BE2C (cell line): ENCODE data around the gene GPC2.
A peak's percentile ranks its signal among the peaks of the same experiment; 100 is the strongest.

Experiments used
- DNase-seq: peaks from one replicate; pipeline ENCODE4 v3.0.0-alpha.2; 2020
- H3K27me3 ChIP-seq: fragments of 250-450 bp; sonication (Bioruptor Pico); 2 replicates; pipeline ENCODE4 v1.5.1; 2020; ENCODE audit warnings: mild to moderate bottlenecking
- H3K36me3 ChIP-seq: fragments of 250-450 bp; sonication (Bioruptor Pico); 2 replicates; pipeline ENCODE4 v1.5.1; 2020; ENCODE audit warnings: mild to moderate bottlenecking
- H3K4me1 ChIP-seq: fragments of 250-450 bp; sonication (Bioruptor Pico); 2 replicates; pipeline ENCODE4 v1.5.1; 2020
- H3K4me3 ChIP-seq: 2 replicates; pipeline ENCODE4 v1.5.1; 2011; ENCODE audit warnings: low read depth, low read length
- H3K9me3 ChIP-seq: fragments of 250-450 bp; sonication (Bioruptor Pico); 2 replicates; pipeline ENCODE4 v1.5.1; 2020
- TF ChIP-seq, protein P1 (sequence below): IDR thresholded peaks from 2 replicates; pipeline ENCODE4 v1.5.1; 2012; ENCODE audit warnings: mild to moderate bottlenecking, low read depth, low read length

Gene GPC2

DNA sequence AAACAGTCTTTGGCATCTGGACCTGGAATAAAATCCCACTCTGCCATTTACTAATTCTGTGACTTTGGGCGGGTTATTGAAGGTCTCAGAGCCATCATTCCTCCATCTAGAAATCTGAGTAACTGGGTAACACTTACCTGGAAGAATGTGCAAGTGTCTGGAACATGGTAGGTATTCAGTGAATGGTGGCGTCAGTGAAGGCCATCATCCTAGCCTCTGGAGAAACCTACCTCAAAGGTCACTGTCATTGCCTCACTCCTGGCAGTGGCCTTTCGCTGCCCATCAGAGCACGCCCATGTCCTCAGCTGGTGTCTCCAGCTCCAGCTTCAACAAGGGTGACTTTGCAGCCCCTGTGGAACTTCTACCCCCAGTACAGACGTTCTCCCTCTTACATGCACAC lies 13.3 kb downstream of the GPC2 start:
- Histone ChIP-seq H3K4me1 (peaks cover 5% of the 10 kb centered on the region), H3K9me3 (no peaks in the 10 kb centered on the region), H3K27me3 (peaks cover 21% of the 10 kb centered on the region), H3K36me3 (no peaks in the 10 kb centered on the region), H3K4me3 (no peak overlapping the region)
- DNase-seq, result no peak
- TF ChIP-seq, protein P1, sequence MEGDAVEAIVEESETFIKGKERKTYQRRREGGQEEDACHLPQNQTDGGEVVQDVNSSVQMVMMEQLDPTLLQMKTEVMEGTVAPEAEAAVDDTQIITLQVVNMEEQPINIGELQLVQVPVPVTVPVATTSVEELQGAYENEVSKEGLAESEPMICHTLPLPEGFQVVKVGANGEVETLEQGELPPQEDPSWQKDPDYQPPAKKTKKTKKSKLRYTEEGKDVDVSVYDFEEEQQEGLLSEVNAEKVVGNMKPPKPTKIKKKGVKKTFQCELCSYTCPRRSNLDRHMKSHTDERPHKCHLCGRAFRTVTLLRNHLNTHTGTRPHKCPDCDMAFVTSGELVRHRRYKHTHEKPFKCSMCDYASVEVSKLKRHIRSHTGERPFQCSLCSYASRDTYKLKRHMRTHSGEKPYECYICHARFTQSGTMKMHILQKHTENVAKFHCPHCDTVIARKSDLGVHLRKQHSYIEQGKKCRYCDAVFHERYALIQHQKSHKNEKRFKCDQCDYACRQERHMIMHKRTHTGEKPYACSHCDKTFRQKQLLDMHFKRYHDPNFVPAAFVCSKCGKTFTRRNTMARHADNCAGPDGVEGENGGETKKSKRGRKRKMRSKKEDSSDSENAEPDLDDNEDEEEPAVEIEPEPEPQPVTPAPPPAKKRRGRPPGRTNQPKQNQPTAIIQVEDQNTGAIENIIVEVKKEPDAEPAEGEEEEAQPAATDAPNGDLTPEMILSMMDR, result no peak

DNA sequence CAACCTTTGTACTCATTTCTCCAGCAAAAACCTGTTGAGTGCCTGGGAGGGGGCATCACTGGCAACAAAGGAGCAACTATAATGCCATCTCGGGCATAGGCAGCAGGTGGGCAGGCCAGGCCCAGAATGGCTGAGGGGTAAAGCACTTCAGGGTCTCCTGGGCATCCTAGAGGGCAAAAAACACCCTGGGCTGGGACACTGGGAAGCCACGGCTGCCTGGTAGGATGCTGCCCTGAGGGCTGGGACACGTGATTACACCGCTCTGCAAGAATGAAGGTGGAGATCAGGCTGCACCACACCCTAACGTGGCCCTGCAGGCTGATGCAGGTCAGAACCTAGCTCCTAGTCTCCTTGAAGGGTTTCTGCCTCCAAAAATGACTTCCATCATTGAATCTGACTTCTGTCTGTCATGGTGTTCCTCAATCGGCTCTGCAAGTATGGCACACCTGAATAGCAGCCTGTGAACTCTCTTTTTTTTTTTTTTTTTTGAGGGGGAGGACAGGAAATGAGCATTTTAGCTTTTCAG lies 14.1 kb downstream of the GPC2 start:
- TF ChIP-seq, protein P1, result no peak
- Histone ChIP-seq H3K36me3 (no peaks in the 10 kb centered on the region), H3K9me3 (no peaks in the 10 kb centered on the region), H3K27me3 (peaks cover 20% of the 10 kb centered on the region), H3K4me3 (no peak overlapping the region), H3K4me1 (peaks cover 5% of the 10 kb centered on the region)
- no peak for DNase-seq

DNA sequence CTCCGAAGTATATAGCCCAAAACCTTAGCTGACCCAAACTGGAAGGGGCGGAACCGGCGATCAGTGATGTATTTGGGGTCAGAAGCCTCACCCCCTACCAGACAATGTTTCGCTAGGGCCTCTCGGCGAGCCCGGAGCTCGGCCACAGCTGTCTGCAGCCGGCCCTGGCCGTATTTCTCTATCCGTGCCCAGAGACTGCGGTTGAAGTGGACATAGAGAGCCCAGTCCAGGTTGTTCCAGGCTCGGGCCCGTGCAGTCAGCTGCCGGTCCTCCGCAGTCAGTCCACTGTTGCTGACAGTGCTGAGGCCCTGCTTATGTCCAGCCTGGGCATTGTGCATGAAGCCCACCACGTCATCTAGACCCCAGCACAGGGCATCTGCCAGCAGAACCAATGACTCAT lies 17.1 kb downstream of the GPC2 start:
- TF ChIP-seq, protein P1, result no peak
- Histone ChIP-seq H3K27me3 (no peaks in the 10 kb centered on the region; the same call in 1 of the 2 replicates), H3K36me3 (peaks cover 18% of the 10 kb centered on the region), H3K4me3 (no peak overlapping the region), H3K9me3 (no peaks in the 10 kb centered on the region), H3K4me1 (peaks cover 2% of the 10 kb centered on the region; the same call in 1 of the 2 replicates)
- DNase-seq, result no peak

DNA sequence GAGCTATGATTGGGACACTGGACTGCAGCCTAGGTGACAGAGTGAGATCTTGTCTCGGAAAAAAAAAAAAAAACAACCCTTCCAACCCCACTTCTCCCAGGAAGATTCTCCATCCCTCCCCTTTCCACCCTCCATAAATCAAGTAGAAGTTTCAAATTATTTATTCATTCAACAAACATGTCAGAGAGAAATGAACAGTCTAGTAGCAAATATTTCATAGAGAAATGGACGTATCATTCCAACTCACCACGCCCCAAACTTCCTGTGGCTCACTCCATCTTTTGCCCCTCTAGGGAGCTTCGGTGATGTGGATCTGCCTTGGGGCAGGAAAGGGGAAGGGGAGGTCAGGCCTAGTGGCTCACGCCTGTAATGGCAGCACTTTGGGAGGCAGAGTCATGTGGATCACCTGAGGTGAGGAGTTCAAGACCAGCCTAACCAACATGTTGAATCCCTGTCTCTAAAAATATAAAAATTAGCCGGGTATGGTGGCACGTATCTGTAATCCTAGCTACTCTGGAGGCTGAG lies 18.0 kb downstream of the GPC2 start:
- peak overlapping the region; percentile 79 for H3K4me3 ChIP-seq
- no peaks in the 10 kb centered on the region for H3K27me3 ChIP-seq
- no peaks in the 10 kb centered on the region for H3K9me3 ChIP-seq
- peaks cover 7% of the 10 kb centered on the region for H3K4me1 ChIP-seq
- no peak for DNase-seq
- TF ChIP-seq, protein P1, result no peak
- H3K36me3 ChIP-seq, result peaks cover 22% of the 10 kb centered on the region

DNA sequence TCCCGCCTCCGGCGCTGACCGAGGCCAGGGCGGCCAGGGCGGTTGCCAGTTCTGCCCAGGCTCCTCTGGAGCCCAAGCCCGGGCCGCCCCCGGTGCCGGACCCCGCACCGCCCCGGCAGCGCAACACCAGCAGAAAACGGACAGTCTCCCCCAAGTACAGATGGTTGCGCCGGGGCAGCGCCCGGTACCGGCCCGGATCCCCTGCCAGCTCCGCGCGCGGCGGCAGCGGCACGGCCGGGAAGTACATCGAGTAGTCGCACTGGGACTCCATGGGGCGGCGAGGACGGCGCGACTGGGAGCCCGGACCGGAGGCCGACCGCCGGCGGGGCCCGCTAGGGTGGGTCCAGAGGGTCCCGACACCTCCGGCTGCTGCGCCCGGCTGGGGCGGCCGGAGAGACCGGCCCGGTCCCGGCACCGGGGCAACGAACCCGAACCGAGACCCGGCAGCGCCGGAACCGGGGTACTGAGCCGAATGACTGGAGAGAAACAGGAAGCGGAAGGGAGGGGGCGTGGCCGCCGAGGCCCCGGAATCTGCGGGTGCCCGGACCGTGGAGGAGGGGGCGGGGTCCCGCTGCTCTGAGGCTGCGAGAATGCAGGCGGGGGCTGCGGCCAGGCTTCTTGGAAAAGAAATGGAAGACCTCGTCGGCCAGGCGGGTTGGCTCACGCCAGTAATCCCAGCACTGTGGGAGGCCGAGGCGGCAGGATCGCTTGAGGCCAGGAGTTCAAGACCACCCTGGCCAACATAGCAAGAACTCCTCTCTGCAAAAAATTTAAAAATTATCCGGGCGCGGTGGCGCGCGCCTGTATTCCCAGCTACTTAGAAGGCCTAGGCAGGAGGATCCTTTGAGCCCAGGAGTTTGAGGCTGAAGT lies 18.7 kb downstream of the GPC2 start, which contains the start of gene TRAPPC14:
TRAPPC14 (minus strand) TSS at position 495 of the 870 bp plus-strand sequence; CDS start at position 271, 224 bp downstream.
- Histone ChIP-seq H3K4me1 (peaks cover 13% of the 10 kb centered on the region), H3K9me3 (no peaks in the 10 kb centered on the region), H3K4me3 (peak within 1 kb of the TSS; percentile 79), H3K27me3 (no peaks in the 10 kb centered on the region), H3K36me3 (peaks cover 26% of the 10 kb centered on the region)
- peak; percentile 96 for DNase-seq
- TF ChIP-seq, protein P1, result no peak
